DND-41 (cell line): Measurements from ENCODE around the gene IKBKE.

Source experiments
- EZH2 ChIP-seq: IDR thresholded peaks from 3 replicates; pipeline ENCODE4 v1.6.1; 2012; ENCODE audit warnings: borderline replicate concordance, low read depth, mild to moderate bottlenecking, moderate library complexity, low read length, inconsistent platforms; ENCODE audit not compliant: severe bottlenecking
- TF ChIP-seq, protein P1 (sequence below): IDR thresholded peaks from 2 replicates; pipeline ENCODE4 v1.5.1; 2012; ENCODE audit warnings: borderline replicate concordance, low read length, moderate library complexity, mild to moderate bottlenecking; ENCODE audit not compliant: poor library complexity, severe bottlenecking; ENCODE audit errors: extremely low read depth

DNA sequence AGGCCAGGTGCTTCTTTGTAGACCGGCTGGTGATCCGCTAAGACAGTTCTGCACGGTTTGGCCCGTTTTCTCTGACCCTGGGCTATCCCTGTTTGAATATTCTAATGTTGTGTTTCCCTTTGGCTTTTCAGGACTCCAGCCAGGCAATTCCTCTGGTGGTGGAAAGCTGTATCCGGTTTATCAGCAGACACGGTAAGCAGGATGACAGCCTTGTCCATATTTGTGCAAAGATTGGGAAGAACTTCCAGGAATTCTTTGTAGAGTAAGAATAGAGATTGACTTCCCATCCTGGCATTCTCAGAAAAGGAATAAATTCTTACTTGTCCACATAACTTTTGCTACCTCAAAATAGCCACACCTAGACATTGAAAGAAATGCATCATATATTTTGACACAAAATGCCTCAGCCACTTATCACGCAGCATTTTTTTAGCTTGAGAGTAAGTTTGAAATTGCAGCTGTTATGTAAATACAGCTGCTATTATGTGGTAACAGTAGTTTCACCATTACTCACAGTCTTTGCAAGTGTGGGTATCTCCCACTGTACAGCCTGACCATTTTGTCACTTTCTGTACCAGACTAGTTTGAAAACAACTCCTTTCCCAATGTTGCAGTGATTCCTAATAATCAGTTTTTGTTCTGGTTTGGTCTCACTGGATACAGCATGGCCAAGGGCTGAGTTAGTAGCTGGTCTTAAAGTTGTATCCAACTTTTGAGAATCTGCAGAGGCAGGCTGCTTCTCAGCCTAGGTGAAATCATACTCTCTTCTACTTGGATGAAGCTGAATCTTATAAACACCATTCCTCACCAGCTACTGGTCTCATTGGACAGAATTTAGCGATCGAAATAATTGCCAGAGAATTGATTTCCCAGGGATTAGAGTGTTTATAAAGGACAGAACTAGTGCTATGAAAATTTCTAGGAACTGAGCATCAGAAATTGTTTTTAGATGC lies 40.0 kb upstream of the IKBKE start:
- TF ChIP-seq, protein P1, sequence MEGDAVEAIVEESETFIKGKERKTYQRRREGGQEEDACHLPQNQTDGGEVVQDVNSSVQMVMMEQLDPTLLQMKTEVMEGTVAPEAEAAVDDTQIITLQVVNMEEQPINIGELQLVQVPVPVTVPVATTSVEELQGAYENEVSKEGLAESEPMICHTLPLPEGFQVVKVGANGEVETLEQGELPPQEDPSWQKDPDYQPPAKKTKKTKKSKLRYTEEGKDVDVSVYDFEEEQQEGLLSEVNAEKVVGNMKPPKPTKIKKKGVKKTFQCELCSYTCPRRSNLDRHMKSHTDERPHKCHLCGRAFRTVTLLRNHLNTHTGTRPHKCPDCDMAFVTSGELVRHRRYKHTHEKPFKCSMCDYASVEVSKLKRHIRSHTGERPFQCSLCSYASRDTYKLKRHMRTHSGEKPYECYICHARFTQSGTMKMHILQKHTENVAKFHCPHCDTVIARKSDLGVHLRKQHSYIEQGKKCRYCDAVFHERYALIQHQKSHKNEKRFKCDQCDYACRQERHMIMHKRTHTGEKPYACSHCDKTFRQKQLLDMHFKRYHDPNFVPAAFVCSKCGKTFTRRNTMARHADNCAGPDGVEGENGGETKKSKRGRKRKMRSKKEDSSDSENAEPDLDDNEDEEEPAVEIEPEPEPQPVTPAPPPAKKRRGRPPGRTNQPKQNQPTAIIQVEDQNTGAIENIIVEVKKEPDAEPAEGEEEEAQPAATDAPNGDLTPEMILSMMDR = no peak
- no peak for TF ChIP-seq EZH2
